MCF 10A (cell line): ENCODE data around the gene ABCB10. TPM values are rescaled to one million over a fixed set of nuclear protein-coding genes. Genes with fewer than 3 reads are reported as not detected.
"Not testable (repeated sequence)": the region's sequence is repeated elsewhere in the genome, so short reads cannot be mapped to it uniquely, and the experiment has no call there.

Experiments used
- BruUV-seq: library from RNA; stranded (reverse); fragments of 400-500 nt; replicated peaks from 2 replicates; lab custom pipeline; 2021; lab: Mats Ljungman, UMichigan
- CTCF ChIA-PET: fragments of 300-600 bp; sonication (Branson Sonifier 250); formaldehyde crosslinking; extraction: SDS; loops from one replicate; lab custom pipeline; 2021; ENCODE audit warnings: antibody characterized with exemption, inconsistent platforms; lab: Yijun Ruan, JAX
- POLR2A ChIA-PET: fragments of 300-600, 350-650 bp; sonication (Branson Sonifier 250); formaldehyde crosslinking; extraction: SDS; loops from one replicate; lab custom pipeline; 2020; ENCODE audit warnings: antibody characterized with exemption, inconsistent platforms; lab: Yijun Ruan, JAX
- DNase-seq: peaks from one replicate; pipeline ENCODE4 v3.0.0-alpha.2; 2018; ENCODE audit not compliant: unreplicated experiment
- H3K27ac Mint-ChIP-seq: one replicate; pipeline ENCODE4 v1.8.0; 2022; ENCODE audit warnings: mild to moderate bottlenecking, low read depth, mixed read lengths; ENCODE audit not compliant: unreplicated experiment
- H3K27me3 Mint-ChIP-seq: one replicate; pipeline ENCODE4 v1.8.0; 2022; ENCODE audit warnings: mixed read lengths; ENCODE audit not compliant: insufficient read depth, unreplicated experiment
- H3K36me3 Mint-ChIP-seq: one replicate; pipeline ENCODE4 v1.8.0; 2022; ENCODE audit warnings: mild to moderate bottlenecking, moderate library complexity, mixed read lengths; ENCODE audit not compliant: insufficient read depth, unreplicated experiment
- H3K4me1 Mint-ChIP-seq: one replicate; pipeline ENCODE4 v1.8.0; 2022; ENCODE audit warnings: mixed read lengths; ENCODE audit not compliant: insufficient read depth, unreplicated experiment
- H3K4me3 Mint-ChIP-seq: one replicate; pipeline ENCODE4 v1.8.0; 2022; ENCODE audit warnings: mild to moderate bottlenecking, moderate library complexity, mixed read lengths; ENCODE audit not compliant: unreplicated experiment
- H3K9me3 Mint-ChIP-seq: one replicate; pipeline ENCODE4 v1.8.0; 2022; ENCODE audit warnings: mixed read lengths; ENCODE audit not compliant: unreplicated experiment
- intact Hi-C: fragments of 100-400 bp; cut with micrococcal nuclease; formaldehyde crosslinking; loops from 2 replicates; pipeline ENCODE4 v1.14.1; 2022
- total RNA-seq: library from RNA; stranded (reverse); gene quantifications from 2 replicates; pipeline ENCODE4 v1.2.3, GENCODE V29; 2022
- TF ChIP-seq, protein P1 (sequence below): fragments of 200-600 bp; IDR thresholded peaks from one replicate; pipeline ENCODE4 v1.8.0; 2022; ENCODE audit warnings: antibody characterized with exemption, mild to moderate bottlenecking; ENCODE audit not compliant: unreplicated experiment

ABCB10 gene
- total RNA-seq, 1 experiment from 2014 or later = 34.8 TPM

DNA sequence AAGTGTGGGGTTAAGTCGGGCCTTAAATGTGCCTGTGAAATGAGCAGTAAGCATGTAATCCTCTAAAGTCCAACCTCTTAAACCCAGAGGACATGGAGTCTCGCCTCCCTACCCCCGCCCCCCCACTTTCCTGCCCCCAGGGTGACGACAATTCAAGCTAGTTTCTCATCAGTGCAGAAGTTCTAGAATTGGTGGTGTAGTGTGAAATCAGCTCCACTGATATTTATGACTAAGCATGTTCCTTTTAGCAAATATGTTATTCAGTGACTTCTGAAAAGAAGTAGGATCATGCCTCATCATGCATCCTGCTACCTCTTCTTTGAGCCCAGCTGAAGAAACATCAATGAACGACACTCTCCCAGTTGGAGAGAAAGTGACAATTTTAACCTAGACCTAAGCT lies 2.6 kb upstream of the ABCB10 start:
- ChIA-PET CTCF (interaction anchor here (1.0 to 1.4 kb wide), 2 partner anchors 20 to 64 kb away, joined by 3 to 4 read pairs; no protein-coding TSS in a partner anchor), POLR2A (interaction anchor here (0.6 to 8.4 kb wide), 4 partner anchors 11 to 64 kb away, joined by 3 to 375 read pairs (median 3); partner anchors contain the start of genes TAF5L and URB2)
- H3K36me3 Mint-ChIP-seq = peaks cover 6% of the 10 kb centered on the region
- no TSS peak for BruUV-seq
- DNase-seq = no peak
- H3K4me3 Mint-ChIP-seq = no peak overlapping the region
- TF ChIP-seq, protein P1, sequence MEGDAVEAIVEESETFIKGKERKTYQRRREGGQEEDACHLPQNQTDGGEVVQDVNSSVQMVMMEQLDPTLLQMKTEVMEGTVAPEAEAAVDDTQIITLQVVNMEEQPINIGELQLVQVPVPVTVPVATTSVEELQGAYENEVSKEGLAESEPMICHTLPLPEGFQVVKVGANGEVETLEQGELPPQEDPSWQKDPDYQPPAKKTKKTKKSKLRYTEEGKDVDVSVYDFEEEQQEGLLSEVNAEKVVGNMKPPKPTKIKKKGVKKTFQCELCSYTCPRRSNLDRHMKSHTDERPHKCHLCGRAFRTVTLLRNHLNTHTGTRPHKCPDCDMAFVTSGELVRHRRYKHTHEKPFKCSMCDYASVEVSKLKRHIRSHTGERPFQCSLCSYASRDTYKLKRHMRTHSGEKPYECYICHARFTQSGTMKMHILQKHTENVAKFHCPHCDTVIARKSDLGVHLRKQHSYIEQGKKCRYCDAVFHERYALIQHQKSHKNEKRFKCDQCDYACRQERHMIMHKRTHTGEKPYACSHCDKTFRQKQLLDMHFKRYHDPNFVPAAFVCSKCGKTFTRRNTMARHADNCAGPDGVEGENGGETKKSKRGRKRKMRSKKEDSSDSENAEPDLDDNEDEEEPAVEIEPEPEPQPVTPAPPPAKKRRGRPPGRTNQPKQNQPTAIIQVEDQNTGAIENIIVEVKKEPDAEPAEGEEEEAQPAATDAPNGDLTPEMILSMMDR = no peak
- H3K9me3 Mint-ChIP-seq = no peaks in the 10 kb centered on the region
- H3K27me3 Mint-ChIP-seq = no peaks in the 10 kb centered on the region
- H3K4me1 Mint-ChIP-seq = peaks cover 18% of the 10 kb centered on the region
- no peak overlapping the region for H3K27ac Mint-ChIP-seq
- intact Hi-C loops = no loop called here

GRCh38 chr1:229560124-229560523 lies 1.6 kb upstream of the ABCB10 start:
- H3K36me3 Mint-ChIP-seq, H3K9me3 Mint-ChIP-seq, BruUV-seq, H3K27me3 Mint-ChIP-seq, intact Hi-C loops, H3K27ac Mint-ChIP-seq, DNase-seq: not testable (repeated sequence)
- POLR2A ChIA-PET = interaction anchor here (0.6 to 8.4 kb wide), 4 partner anchors 22 to 77 kb away, joined by 3 to 375 read pairs (median 50); partner anchors contain the start of genes NUP133, TAF5L and URB2
- CTCF ChIA-PET = interaction anchor here (0.5 to 1.0 kb wide), 2 partner anchors 18 to 65 kb away, joined by 3 to 4 read pairs; no protein-coding TSS in a partner anchor
- peaks cover 23% of the 10 kb centered on the region for H3K4me1 Mint-ChIP-seq
- peak overlapping the region; percentile 83 for H3K4me3 Mint-ChIP-seq

DNA sequence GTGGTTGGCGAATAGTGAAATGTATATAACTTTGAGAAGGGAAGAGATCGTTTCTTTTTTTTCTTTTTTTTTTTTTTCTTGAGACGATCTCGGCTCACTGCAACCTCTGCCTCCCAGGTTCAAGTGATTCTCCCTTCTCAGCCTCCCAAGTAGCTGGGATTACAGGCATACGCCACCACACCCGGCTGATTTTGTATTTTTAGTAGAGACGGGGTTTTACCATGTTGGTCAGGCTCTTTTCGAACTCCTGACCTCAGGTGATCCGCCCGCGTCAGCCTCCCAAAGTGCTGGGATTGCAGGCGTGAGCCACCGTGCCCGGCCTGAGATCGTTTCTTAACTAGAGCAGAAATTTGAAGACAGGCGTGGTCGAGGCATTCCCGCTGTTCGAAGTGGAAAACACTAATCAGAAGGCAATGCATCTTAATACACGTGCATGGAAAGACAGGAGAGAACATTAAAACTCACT lies 862 bp upstream of the ABCB10 start:
- intact Hi-C loops = loop anchor here (1.0 to 2.0 kb wide), 2 partner anchors 67 to 751 kb away; partner anchors contain the start of genes TAF5L and URB2
- CTCF ChIA-PET = interaction anchor here (0.5 to 4.7 kb wide), 31 partner anchors 8 to 1084 kb away, joined by 3 to 65 read pairs (median 4); partner anchors contain the start of genes NUP133, TAF5L and URB2
- DNase-seq, H3K9me3 Mint-ChIP-seq, H3K27me3 Mint-ChIP-seq: not testable (repeated sequence)
- POLR2A ChIA-PET = interaction anchor here (0.7 to 8.4 kb wide), 23 partner anchors 13 to 1418 kb away, joined by 3 to 375 read pairs (median 4); partner anchors contain the start of genes NUP133, TAF5L and URB2
- Mint-ChIP-seq H3K4me1 (peaks cover 30% of the 10 kb centered on the region), H3K4me3 (peak overlapping the region; percentile 83), H3K36me3 (peaks cover 15% of the 10 kb centered on the region), H3K27ac (peak overlapping the region; percentile 76)
- TSS peak; percentile 90 for BruUV-seq

GRCh38 chr1:229557913-229558414 lies 543 bp downstream of the ABCB10 start:
- no peaks in the 10 kb centered on the region for H3K27me3 Mint-ChIP-seq
- peak overlapping the region; percentile 83 for H3K4me3 Mint-ChIP-seq
- peaks cover 35% of the 10 kb centered on the region for H3K4me1 Mint-ChIP-seq
- H3K27ac Mint-ChIP-seq = peak overlapping the region; percentile 26
- POLR2A ChIA-PET = interaction anchor here (0.6 to 8.4 kb wide), 20 partner anchors 11 to 1378 kb away, joined by 3 to 375 read pairs (median 4); partner anchors contain the start of genes NUP133, TAF5L and URB2
- H3K9me3 Mint-ChIP-seq = no peaks in the 10 kb centered on the region
- DNase-seq = peak; percentile 48
- TF ChIP-seq, protein P1 = peak; percentile 11
- BruUV-seq = no TSS peak
- CTCF ChIA-PET = interaction anchor here (0.6 to 4.7 kb wide), 23 partner anchors 10 to 1467 kb away, joined by 3 to 65 read pairs (median 4); partner anchors contain the start of genes NUP133, TAF5L and URB2
- intact Hi-C loops = loop anchor here (2.0 kb wide), 1 partner anchor 753 kb away; no protein-coding TSS in a partner anchor
- peaks cover 22% of the 10 kb centered on the region for H3K36me3 Mint-ChIP-seq
